Measurements from ENCODE around the gene RRAGC. TPM values are rescaled to one million over a fixed set of nuclear protein-coding genes. Genes with fewer than 3 reads are reported as not detected.
A peak's percentile ranks its signal among the peaks of the same experiment; 100 is the strongest.

The RRAGC gene
- total RNA-seq, 6 donors from 2014 or later, result 9.0 to 30.8 (median 24.9) TPM

DNA sequence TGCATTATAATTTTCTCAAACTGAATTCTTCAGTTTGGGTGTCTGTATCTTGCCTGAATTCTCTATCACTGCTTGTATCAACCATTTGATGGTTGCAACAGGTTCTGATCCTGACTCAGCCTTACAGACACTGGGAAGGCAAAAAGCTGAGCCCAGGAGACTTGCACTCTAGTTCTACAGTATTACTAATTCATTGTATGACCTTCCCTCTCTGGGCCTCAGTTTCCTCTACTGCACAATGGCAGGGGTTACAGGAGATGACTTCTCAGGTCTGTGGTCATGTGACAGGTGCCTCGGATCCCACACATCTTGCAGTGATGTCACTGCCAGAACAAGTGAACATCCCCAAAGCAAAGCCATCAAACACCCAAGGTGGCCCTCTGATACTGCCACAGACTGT lies 38.7 kb downstream of the RRAGC start:
- ATAC-seq (ENCODE audit: low FRiP score in 2 of 2) (no peak), DNase-seq (no peak)
- H3K4me3 ChIP-seq, result no peak overlapping the region
- no peaks in the 10 kb centered on the region for H3K36me3 ChIP-seq
- peaks cover 0 to 9% (median 0%) of the 10 kb centered on the region in 4 donors for H3K9me3 ChIP-seq
- H3K4me1 ChIP-seq, result peaks cover 10 to 21% (median 16%) of the 10 kb centered on the region in 4 donors
- 50% methylated on average over 1 of the region's 1 CpG; no CpG with 5 or more reads in 1 of the 2 donors for WGBS, 2 donors
- TF ChIP-seq POLR2AphosphoS5 (IDR thresholded peaks at IDR 0.05) (no peak), EP300 (IDR thresholded peaks at IDR 0.05) (no peak), POLR2A (IDR thresholded peaks at IDR 0.05) (no peak)
- TF ChIP-seq, protein P1, sequence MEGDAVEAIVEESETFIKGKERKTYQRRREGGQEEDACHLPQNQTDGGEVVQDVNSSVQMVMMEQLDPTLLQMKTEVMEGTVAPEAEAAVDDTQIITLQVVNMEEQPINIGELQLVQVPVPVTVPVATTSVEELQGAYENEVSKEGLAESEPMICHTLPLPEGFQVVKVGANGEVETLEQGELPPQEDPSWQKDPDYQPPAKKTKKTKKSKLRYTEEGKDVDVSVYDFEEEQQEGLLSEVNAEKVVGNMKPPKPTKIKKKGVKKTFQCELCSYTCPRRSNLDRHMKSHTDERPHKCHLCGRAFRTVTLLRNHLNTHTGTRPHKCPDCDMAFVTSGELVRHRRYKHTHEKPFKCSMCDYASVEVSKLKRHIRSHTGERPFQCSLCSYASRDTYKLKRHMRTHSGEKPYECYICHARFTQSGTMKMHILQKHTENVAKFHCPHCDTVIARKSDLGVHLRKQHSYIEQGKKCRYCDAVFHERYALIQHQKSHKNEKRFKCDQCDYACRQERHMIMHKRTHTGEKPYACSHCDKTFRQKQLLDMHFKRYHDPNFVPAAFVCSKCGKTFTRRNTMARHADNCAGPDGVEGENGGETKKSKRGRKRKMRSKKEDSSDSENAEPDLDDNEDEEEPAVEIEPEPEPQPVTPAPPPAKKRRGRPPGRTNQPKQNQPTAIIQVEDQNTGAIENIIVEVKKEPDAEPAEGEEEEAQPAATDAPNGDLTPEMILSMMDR (IDR thresholded peaks at IDR 0.05), result no peak
- no peak overlapping the region for H3K27ac ChIP-seq
- peaks cover 0 to 30% (median 16%) of the 10 kb centered on the region in 4 donors for H3K27me3 ChIP-seq

DNA sequence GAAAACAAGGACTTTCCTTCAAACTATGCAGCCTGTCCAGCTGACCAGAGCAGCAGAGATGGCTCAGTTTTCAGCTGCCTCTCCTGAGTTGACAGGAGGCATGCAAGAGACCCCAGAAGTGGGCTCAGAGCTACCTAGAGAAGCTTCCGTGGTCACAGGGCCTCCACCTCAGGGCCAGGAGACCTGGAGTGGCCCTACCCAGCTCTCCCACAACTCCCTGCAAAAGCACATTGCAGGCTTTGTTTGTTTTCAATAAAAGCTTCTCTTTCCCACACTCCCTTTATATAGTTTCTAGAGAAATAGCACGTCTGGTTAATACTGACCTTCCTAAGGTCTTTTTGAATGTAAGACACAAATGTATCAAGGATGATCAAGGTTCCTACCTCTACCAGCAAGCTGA lies 40.1 kb downstream of the RRAGC start:
- Histone ChIP-seq H3K4me3 (no peak overlapping the region), H3K4me1 (peaks cover 10 to 22% (median 16%) of the 10 kb centered on the region in 4 donors), H3K27ac (no peak overlapping the region), H3K27me3 (peaks cover 0 to 35% (median 16%) of the 10 kb centered on the region in 4 donors), H3K36me3 (no peaks in the 10 kb centered on the region), H3K9me3 (peaks cover 0 to 9% (median 0%) of the 10 kb centered on the region in 4 donors)
- no peak for TF ChIP-seq POLR2AphosphoS5 (IDR thresholded peaks at IDR 0.05)
- TF ChIP-seq, protein P1 (IDR thresholded peaks at IDR 0.05), result no peak
- TF ChIP-seq EP300 (IDR thresholded peaks at IDR 0.05), result no peak
- no peak for TF ChIP-seq POLR2A (IDR thresholded peaks at IDR 0.05)
- ATAC-seq (ENCODE audit: low FRiP score in 2 of 2) (no peak), DNase-seq (no peak)
- 72 to 92% methylated on average over 2 of the region's 2 CpGs for WGBS, 2 donors

DNA sequence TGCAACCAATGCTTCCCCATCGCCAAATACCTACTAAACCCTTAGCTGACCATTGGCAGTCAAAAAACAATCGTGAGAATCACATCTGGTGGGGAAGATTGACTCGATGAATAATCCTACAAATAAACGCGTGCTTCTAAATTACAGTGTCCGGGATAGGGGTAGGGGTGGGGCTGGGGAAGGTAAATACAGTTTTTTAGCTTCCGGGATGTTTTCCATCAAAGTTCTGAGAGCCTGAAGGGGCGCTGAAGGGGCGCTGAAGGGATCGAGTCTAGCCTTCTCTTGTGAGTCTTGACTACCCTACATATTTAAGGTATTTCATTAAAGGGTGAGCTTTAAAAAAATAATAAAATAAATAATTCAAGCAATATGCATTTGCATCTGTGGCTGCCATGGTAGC lies 40.5 kb downstream of the RRAGC start:
- WGBS, 2 donors, result 29 to 30% methylated on average over 10 of the region's 10 CpGs
- peaks cover 10 to 22% (median 16%) of the 10 kb centered on the region in 4 donors for H3K4me1 ChIP-seq
- peaks cover 0 to 9% (median 0%) of the 10 kb centered on the region in 4 donors for H3K9me3 ChIP-seq
- H3K27ac ChIP-seq, result no peak overlapping the region
- TF ChIP-seq EP300 (IDR thresholded peaks at IDR 0.05) (no peak), POLR2A (IDR thresholded peaks at IDR 0.05) (no peak), POLR2AphosphoS5 (IDR thresholded peaks at IDR 0.05) (no peak)
- TF ChIP-seq, protein P1 (IDR thresholded peaks at IDR 0.05), result no peak
- no peaks in the 10 kb centered on the region for H3K36me3 ChIP-seq
- DNase-seq, result no peak
- H3K27me3 ChIP-seq, result peaks cover 0 to 35% (median 16%) of the 10 kb centered on the region in 4 donors
- ATAC-seq (ENCODE audit: low FRiP score in 2 of 2), result no peak
- no peak overlapping the region for H3K4me3 ChIP-seq

GRCh38 chr1:38818175-38818976 lies 41.2 kb downstream of the RRAGC start:
- TF ChIP-seq, protein P1 (IDR thresholded peaks at IDR 0.05), result peak; percentile 80 to 87 (median 84)
- TF ChIP-seq POLR2AphosphoS5 (IDR thresholded peaks at IDR 0.05), result no peak
- Histone ChIP-seq H3K36me3 (no peaks in the 10 kb centered on the region), H3K9me3 (peaks cover 0 to 9% (median 0%) of the 10 kb centered on the region in 4 donors), H3K27me3 (peaks cover 0 to 35% (median 16%) of the 10 kb centered on the region in 4 donors), H3K4me1 (peaks cover 10 to 22% (median 16%) of the 10 kb centered on the region in 4 donors), H3K27ac (no peak overlapping the region), H3K4me3 (peak overlapping the region in 3 of 4 donors; percentile 24 to 45 (median 35))
- 1 to 2% methylated on average over 23 to 41 of the region's 70 CpGs for WGBS, 2 donors
- peak in 1 of 2 donors; percentile 88 for ATAC-seq (ENCODE audit: low FRiP score in 2 of 2)
- peak; percentile 29 to 92 for DNase-seq
